ENCODE data around the gene IFNAR1. TPM values are rescaled to one million over a fixed set of nuclear protein-coding genes. Genes with fewer than 3 reads are reported as not detected.

The IFNAR1 gene
- 13.7 to 23.8 TPM (median 16.1 TPM) in 5 replicates for total RNA-seq (2022; extraction: Qiagen RNA extraction; ENCODE audit: low read depth)

DNA sequence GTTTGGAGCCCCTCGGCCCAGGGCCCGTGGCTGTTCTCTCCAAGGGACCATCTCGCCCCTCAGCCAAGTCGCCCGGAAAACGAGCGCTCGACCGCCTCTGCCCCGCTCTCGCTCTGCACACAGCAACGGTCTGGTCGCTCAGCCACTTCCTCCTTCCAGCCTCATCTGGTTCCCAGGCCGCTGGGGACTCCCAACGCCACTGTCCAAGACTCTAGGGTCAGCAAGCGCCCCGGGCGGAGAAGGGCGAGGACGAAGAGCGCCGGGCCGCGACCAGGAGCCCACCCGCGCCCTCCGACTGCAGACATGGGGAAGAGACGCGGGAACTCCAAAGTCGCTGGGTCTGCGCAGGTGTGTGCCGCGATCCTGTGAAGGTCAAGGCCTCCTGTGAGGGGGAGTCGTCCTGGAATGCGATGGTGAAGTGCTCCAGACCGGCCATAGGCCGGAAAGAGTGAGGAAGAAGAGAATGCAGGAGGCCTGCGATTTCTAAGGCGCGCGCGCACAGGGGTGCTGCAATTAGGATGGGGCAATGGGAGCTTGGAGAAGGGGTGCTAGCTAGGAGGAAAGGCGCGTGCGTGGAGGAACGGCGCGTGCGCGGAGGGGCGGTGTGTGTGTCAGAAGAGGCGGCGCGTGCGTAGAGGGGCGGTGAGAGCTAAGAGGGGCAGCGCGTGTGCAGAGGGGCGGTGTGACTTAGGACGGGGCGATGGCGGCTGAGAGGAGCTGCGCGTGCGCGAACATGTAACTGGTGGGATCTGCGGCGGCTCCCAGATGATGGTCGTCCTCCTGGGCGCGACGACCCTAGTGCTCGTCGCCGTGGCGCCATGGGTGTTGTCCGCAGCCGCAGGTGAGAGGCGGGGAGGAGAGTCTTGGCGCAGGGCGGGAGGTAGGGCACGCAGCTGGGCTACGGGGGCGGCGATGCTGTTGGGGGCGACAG lies at the start of gene IFNAR1:
TSS of gene IFNAR1 (plus strand) at position 680 of the 931 bp plus-strand sequence. CDS start at position 766, 86 bp downstream.

DNA sequence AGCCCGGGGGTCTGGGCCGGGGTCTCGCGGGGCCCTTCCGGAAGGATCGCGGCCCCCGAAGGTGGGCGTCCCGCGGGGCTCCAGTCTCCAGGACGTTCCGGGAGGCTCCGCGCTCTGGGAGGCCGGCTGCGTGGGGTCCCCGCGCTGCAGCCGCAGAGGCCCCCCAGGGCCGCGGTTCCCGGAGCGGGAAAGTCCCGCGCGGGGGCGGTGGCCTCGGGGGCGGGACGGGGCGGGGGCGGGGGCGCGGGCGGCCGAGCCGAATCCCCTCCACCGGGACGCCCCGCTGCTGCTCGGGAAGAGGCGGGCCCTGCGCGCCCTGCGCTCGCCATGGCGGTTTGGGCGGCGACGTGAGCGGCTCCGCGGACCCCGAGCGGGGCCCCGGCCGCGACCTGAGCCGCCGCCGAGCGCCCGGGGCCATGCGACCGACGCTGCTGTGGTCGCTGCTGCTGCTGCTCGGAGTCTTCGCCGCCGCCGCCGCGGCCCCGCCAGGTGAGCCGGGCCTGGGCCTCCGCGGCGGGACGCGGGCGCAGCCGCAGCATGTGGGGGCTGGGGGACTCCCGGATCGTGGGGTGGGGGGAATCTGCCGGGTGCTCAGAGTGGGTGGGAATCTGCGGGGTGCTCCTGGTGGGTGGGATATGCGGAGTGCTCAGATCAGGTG lies 78.5 kb downstream of the IFNAR1 start, which contains the start of gene IFNGR2:
TSS of gene IFNGR2 (plus strand) at position 286 of the 658 bp plus-strand sequence. CDS start at position 417, 131 bp downstream.

Other genes with a start within 250 kb of the IFNAR1 start
- 12.5 to 16.6 TPM (median 12.9 TPM) in 5 replicates for gene IFNAR2, start 95.0 kb upstream of the IFNAR1 start, total RNA-seq (2022; extraction: Qiagen RNA extraction; ENCODE audit: low read depth)
- gene IL10RB, start 58.6 kb upstream of the IFNAR1 start, total RNA-seq (2022; extraction: Qiagen RNA extraction; ENCODE audit: low read depth) = 14.8 to 20.6 TPM (median 18.7 TPM) in 5 replicates
- gene IFNGR2, start 78.4 kb downstream of the IFNAR1 start, total RNA-seq (2022; extraction: Qiagen RNA extraction; ENCODE audit: low read depth) = 47.0 to 57.9 TPM (median 54.6 TPM) in 5 replicates
- 8.6 to 12.2 TPM (median 10.4 TPM) in 5 replicates for gene TMEM50B, start 155.0 kb downstream of the IFNAR1 start, total RNA-seq (2022; extraction: Qiagen RNA extraction; ENCODE audit: low read depth)
- 0.17 to 0.54 TPM (median 0.27 TPM) in 5 replicates for gene DNAJC28, start 166.7 kb downstream of the IFNAR1 start, total RNA-seq (2022; extraction: Qiagen RNA extraction; ENCODE audit: low read depth)
- 63.4 to 74.1 TPM (median 65.1 TPM) in 5 replicates for gene GART, start 217.1 kb downstream of the IFNAR1 start, total RNA-seq (2022; extraction: Qiagen RNA extraction; ENCODE audit: low read depth)
- gene SON, start 218.1 kb downstream of the IFNAR1 start, total RNA-seq (2022; extraction: Qiagen RNA extraction; ENCODE audit: low read depth) = 75.2 to 93.6 TPM (median 86.1 TPM) in 5 replicates

All from A549 treated with ZK216348 at 1 μM for 4 hours (cell line).